OCI-LY7 (cell line): ENCODE measurements around the gene ROBO1.

Experiments
- CTCF ChIP-seq: fragments of 200-600 bp; sonication (generic); conservative IDR thresholded peaks from 2 replicates; pipeline ENCODE4 v1.5.1; 2014; ENCODE audit warnings: mild to moderate bottlenecking, antibody characterized with exemption, low read length, moderate library complexity, mixed read lengths
- EZH2phosphoT487 ChIP-seq: fragments of 200-600 bp; sonication (generic); IDR thresholded peaks from 2 replicates; pipeline ENCODE4 v1.6.1; 2018; ENCODE audit warnings: low read depth, borderline replicate concordance, mild to moderate bottlenecking, mixed run types, antibody characterized with exemption, low read length, moderate library complexity, mixed read lengths

DNA sequence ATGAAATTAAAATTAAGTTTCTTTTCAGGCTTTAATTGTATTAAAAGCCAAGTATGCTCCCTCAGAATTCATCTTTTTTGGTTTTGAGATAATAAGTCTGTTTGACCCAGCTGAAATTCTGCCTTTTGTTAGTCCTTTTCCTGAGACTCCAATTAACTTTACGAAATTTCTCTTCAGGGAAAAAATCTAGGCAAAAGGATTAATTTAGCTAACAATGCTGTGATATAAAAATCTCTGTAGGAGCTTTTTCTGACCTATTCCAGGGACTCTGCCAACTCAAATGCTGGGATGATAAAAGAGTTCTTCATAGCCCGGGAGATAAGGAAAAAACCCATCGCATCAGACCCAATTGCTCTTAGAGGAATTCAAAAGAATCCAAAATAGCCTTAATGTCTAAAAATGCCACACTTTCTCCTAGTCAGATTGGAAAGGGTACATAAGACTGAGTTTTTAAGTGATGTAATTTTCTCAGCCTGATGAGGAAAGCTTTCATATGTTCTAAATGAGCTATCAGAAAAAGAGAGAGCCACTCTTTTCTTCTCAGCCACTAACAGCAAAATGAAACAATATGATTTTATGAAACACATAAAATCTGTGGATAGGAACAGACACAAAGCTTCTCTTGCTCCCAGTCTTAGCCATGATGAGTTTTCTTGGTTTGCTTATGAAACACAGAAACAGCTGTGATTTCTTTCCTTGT, 405.1 kb downstream of the ROBO1 start:
- TF ChIP-seq CTCF (no peak), EZH2phosphoT487 (no peak)
